ENCODE data around the gene FMOD.

DNA sequence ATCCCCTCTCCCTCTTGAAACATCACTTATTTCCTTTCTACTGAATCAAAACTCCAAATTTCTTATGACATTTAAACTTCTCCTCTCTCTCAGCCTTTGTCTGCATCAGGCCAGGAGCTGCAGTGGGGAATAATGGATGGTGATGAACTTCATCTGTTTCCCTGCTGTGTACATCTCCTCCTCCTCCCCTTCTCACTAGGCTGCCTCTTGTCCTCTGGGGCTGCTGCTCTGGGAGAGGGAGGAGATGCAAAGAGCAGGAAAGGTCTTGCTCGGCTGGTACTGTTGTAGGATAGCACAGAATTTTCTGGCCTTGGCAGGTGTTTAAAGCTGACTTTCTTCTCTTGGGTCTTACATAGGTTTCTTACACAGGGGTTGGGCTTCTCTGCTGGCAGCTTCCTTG lies 31.1 kb upstream of the FMOD start:
- TF ChIP-seq, protein P1, sequence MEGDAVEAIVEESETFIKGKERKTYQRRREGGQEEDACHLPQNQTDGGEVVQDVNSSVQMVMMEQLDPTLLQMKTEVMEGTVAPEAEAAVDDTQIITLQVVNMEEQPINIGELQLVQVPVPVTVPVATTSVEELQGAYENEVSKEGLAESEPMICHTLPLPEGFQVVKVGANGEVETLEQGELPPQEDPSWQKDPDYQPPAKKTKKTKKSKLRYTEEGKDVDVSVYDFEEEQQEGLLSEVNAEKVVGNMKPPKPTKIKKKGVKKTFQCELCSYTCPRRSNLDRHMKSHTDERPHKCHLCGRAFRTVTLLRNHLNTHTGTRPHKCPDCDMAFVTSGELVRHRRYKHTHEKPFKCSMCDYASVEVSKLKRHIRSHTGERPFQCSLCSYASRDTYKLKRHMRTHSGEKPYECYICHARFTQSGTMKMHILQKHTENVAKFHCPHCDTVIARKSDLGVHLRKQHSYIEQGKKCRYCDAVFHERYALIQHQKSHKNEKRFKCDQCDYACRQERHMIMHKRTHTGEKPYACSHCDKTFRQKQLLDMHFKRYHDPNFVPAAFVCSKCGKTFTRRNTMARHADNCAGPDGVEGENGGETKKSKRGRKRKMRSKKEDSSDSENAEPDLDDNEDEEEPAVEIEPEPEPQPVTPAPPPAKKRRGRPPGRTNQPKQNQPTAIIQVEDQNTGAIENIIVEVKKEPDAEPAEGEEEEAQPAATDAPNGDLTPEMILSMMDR (conservative IDR thresholded peaks at IDR 0.05 in 1 of 2, IDR thresholded peaks at IDR 0.05 in 1 of 2; ENCODE audit: low read depth in 1 of 2, low read length in 2 of 2) = no peak
- TF ChIP-seq EZH2 (IDR thresholded peaks at IDR 0.05; ENCODE audit: low read length, missing control alignments) = no peak
